HG03159 (cell line): ENCODE measurements around the gene MUC6.

ENCODE experiments used
- ATAC-seq: cut with Tn5 transposase; IDR thresholded peaks from one replicate; pipeline ENCODE4 v1.9.1; 2021; ENCODE audit warnings: mild to moderate bottlenecking, moderate library complexity; ENCODE audit not compliant: unreplicated experiment

Gene MUC6

GRCh38 chr11:1051356-1052132 lies 15.0 kb upstream of the MUC6 start:
- peak; percentile 10 for ATAC-seq

- ATAC-seq = peak; percentile 87
Measured at GRCh38 chr11:1050581-1051355, 14.2 kb upstream of the MUC6 start.

- ATAC-seq = no peak
Measured at GRCh38 chr11:1049911-1050580, 13.5 kb upstream of the MUC6 start.

GRCh38 chr11:1049431-1049891 lies 12.9 kb upstream of the MUC6 start:
- no peak for ATAC-seq

- no peak for ATAC-seq
Measured at GRCh38 chr11:1049071-1049405, 12.5 kb upstream of the MUC6 start.

GRCh38 chr11:1048375-1049070 lies 12.0 kb upstream of the MUC6 start:
- ATAC-seq = no peak

GRCh38 chr11:1047595-1048156 lies 11.2 kb upstream of the MUC6 start:
- no peak for ATAC-seq

GRCh38 chr11:1044160-1044559 lies 7.6 kb upstream of the MUC6 start:
- no peak for ATAC-seq

GRCh38 chr11:1043563-1044096 lies 7.1 kb upstream of the MUC6 start:
- ATAC-seq = no peak

- ATAC-seq = no peak
Measured at GRCh38 chr11:1042626-1043562, 6.4 kb upstream of the MUC6 start.

- no peak for ATAC-seq
Measured at GRCh38 chr11:1041936-1042608, 5.6 kb upstream of the MUC6 start.

- no peak for ATAC-seq
Measured at GRCh38 chr11:1041471-1041870, 5.0 kb upstream of the MUC6 start.

- ATAC-seq = no peak
Measured at GRCh38 chr11:1041149-1041467, 4.6 kb upstream of the MUC6 start.

- ATAC-seq = no peak
Measured at GRCh38 chr11:1040428-1041148, 4.1 kb upstream of the MUC6 start.

- no peak for ATAC-seq
Measured at GRCh38 chr11:1039481-1040427, 3.2 kb upstream of the MUC6 start.

- no peak for ATAC-seq
Measured at GRCh38 chr11:1038921-1039320, 2.4 kb upstream of the MUC6 start.

GRCh38 chr11:1038361-1038760 lies 1.8 kb upstream of the MUC6 start:
- no peak for ATAC-seq
